ENCODE measurements around the gene NCAM1.

DNA sequence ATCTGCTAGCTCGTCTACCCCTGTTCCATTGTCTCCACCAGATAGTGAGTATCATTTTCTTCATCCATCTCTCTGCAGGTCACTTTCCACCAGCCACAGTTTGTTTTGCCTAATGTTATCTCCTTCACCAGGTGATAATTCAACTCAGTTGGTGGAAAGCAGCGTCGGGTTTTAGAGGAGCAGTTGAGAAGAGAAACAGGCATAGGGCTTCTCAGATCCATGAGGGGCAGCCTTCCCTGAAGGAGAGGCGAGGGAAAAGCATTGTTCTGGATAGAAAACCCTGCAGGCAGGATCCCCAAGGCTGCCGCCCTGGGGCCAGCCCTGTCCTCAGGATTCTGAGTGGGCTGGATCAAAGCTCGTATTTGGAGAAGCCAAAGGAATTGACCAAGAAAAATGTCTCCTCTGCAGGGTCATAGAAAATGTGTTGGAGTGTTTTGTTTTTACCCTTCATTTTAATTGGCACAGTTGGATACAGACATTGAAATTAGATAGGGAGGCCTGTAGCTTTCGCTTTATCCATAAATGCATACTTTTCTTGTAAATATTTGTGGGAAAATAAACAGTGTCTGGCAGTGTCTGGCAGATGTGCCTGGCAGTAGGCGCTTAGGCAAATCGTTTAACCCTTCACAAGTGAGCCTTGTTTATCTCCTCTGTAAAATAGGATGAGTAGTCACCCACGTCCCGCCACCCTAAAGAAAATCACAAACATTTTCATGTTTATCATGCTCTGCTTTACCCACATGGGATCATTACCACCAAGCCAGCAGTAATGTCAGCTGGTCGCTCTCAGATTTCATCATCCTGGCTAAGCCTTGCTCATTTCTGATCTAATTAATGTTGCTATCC lies 279.8 kb downstream of the NCAM1 start:
- TF ChIP-seq, protein P1, sequence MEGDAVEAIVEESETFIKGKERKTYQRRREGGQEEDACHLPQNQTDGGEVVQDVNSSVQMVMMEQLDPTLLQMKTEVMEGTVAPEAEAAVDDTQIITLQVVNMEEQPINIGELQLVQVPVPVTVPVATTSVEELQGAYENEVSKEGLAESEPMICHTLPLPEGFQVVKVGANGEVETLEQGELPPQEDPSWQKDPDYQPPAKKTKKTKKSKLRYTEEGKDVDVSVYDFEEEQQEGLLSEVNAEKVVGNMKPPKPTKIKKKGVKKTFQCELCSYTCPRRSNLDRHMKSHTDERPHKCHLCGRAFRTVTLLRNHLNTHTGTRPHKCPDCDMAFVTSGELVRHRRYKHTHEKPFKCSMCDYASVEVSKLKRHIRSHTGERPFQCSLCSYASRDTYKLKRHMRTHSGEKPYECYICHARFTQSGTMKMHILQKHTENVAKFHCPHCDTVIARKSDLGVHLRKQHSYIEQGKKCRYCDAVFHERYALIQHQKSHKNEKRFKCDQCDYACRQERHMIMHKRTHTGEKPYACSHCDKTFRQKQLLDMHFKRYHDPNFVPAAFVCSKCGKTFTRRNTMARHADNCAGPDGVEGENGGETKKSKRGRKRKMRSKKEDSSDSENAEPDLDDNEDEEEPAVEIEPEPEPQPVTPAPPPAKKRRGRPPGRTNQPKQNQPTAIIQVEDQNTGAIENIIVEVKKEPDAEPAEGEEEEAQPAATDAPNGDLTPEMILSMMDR (conservative IDR thresholded peaks at IDR 0.05) = no peak
- TF ChIP-seq ZFX (IDR thresholded peaks at IDR 0.05) = no peak
